ENCODE results near the gene SPARCL1.
"Not testable (repeated sequence)": the region's sequence is repeated elsewhere in the genome, so short reads cannot be mapped to it uniquely, and the experiment has no call there.

The SPARCL1 gene

GRCh38 chr4:87497159-87497558 is 32.0 kb downstream of the SPARCL1 start:
- H3K36me3 ChIP-seq (ENCODE audit: control insufficient read depth, insufficient read depth, low read length): no peaks in the 10 kb centered on the region
- TF ChIP-seq CTCF (IDR thresholded peaks at IDR 0.05): no peak
- no peak overlapping the region for H3K27ac ChIP-seq
- H2AFZ ChIP-seq: no peak overlapping the region
- H3K79me2 ChIP-seq: no peaks in the 10 kb centered on the region
- no peak overlapping the region for H3K9ac ChIP-seq
- no peak overlapping the region for H3K4me3 ChIP-seq (ENCODE audit: low read depth, low read length)
- no peaks in the 10 kb centered on the region for H3K9me3 ChIP-seq (ENCODE audit: control insufficient read depth, low read length)
- no peak overlapping the region for H3K4me2 ChIP-seq (ENCODE audit: low read length)
- no peaks in the 10 kb centered on the region for H3K27me3 ChIP-seq (ENCODE audit: control insufficient read depth, insufficient read depth, low read length)
- no peaks in the 10 kb centered on the region for H3K4me1 ChIP-seq

DNA sequence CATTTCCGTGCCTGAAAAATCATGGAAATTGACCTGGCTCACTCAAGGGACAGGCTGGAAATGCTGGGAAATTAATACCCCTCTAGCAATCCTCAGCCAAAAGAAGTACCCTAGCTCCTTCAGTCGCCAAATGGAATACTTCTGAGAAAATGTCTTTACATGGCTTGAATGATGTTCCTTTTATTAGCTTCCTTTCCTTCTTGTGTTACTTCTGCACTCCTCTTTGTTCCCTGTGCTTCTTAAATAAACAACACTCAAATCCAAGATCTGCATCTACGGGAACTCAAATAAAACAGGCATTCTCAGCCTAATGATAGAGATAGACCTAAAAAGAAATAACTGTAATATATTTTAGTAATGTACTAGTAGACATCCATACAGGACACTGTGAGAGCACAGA is 36.1 kb downstream of the SPARCL1 start:
- no peak overlapping the region for H2AFZ ChIP-seq
- no peak for TF ChIP-seq CTCF (IDR thresholded peaks at IDR 0.05)
- no peaks in the 10 kb centered on the region for H3K36me3 ChIP-seq (ENCODE audit: control insufficient read depth, insufficient read depth, low read length)
- H3K4me2 ChIP-seq (ENCODE audit: low read length): no peak overlapping the region
- no peak overlapping the region for H3K4me3 ChIP-seq (ENCODE audit: low read depth, low read length)
- no peaks in the 10 kb centered on the region for H3K4me1 ChIP-seq
- no peaks in the 10 kb centered on the region for H3K9me3 ChIP-seq (ENCODE audit: control insufficient read depth, low read length)
- H3K27me3 ChIP-seq (ENCODE audit: control insufficient read depth, insufficient read depth, low read length): no peaks in the 10 kb centered on the region
- no peaks in the 10 kb centered on the region for H3K79me2 ChIP-seq
- H3K27ac ChIP-seq: no peak overlapping the region
- H3K9ac ChIP-seq: no peak overlapping the region

DNA sequence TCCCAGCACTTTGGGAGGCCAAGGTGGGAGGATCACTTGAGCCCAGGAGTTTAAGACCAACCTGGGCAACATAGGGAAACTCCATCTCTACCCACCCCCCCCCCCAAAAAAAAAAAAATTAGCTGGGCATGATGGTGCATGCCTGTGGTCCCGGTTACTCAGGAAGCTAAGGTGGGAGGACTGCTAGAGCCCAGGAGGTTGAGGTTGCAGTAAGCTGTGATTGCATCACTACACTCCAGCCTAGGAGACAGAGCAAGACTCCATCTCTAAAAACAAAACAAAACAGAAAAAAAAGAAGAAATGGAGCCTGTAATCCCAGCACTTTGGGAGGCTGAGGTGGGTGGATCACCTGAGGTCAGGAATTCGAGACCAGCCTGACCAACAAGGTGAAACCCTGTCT is 37.3 kb downstream of the SPARCL1 start:
- not testable (repeated sequence) for H3K36me3 ChIP-seq (ENCODE audit: control insufficient read depth, insufficient read depth, low read length); H3K27ac ChIP-seq; H3K4me1 ChIP-seq

DNA sequence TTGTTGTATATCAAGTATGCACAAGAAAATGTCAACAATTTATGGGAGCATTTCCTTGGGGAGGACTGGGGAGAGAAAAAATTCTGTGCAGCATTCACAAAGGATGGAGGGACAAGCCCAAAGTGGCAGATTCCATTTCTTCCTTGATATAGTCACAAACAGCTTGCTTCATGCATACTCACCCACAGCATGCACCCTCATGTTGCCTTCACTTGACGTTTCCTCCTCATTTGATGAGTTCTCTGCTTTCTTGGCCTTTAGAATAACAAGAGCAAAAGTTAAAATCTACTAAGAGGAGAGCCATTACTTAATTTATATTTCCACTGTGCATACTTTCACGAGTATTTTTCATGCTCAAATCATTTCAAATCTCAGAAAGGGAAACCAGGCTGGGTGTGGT is 37.7 kb downstream of the SPARCL1 start:
- no peak for TF ChIP-seq CTCF (IDR thresholded peaks at IDR 0.05)
- no peaks in the 10 kb centered on the region for H3K27me3 ChIP-seq (ENCODE audit: control insufficient read depth, insufficient read depth, low read length)
- H2AFZ ChIP-seq: no peak overlapping the region
- no peak overlapping the region for H3K27ac ChIP-seq
- H3K79me2 ChIP-seq: no peaks in the 10 kb centered on the region
- no peaks in the 10 kb centered on the region for H3K36me3 ChIP-seq (ENCODE audit: control insufficient read depth, insufficient read depth, low read length)
- no peaks in the 10 kb centered on the region for H3K4me1 ChIP-seq
- H3K4me2 ChIP-seq (ENCODE audit: low read length): no peak overlapping the region
- no peaks in the 10 kb centered on the region for H3K9me3 ChIP-seq (ENCODE audit: control insufficient read depth, low read length)
- no peak overlapping the region for H3K4me3 ChIP-seq (ENCODE audit: low read depth, low read length)
- no peak overlapping the region for H3K9ac ChIP-seq

More for the DNA sequence above, 37.3 kb downstream of the SPARCL1 start:
- H3K9me3 ChIP-seq (ENCODE audit: control insufficient read depth, low read length); H3K4me2 ChIP-seq (ENCODE audit: low read length); H3K4me3 ChIP-seq (ENCODE audit: low read depth, low read length); H3K27me3 ChIP-seq (ENCODE audit: control insufficient read depth, insufficient read depth, low read length); H3K79me2 ChIP-seq; H2AFZ ChIP-seq; H3K9ac ChIP-seq: not testable (repeated sequence)

- Histone ChIP-seq H3K4me2 (ENCODE audit: low read length) (no peak overlapping the region), H3K27me3 (ENCODE audit: control insufficient read depth, insufficient read depth, low read length) (no peaks in the 10 kb centered on the region), H3K9ac (no peak overlapping the region), H3K27ac (no peak overlapping the region), H3K36me3 (ENCODE audit: control insufficient read depth, insufficient read depth, low read length) (no peaks in the 10 kb centered on the region), H3K79me2 (no peaks in the 10 kb centered on the region), H2AFZ (no peak overlapping the region), H3K9me3 (ENCODE audit: control insufficient read depth, low read length) (no peaks in the 10 kb centered on the region), H3K4me1 (no peaks in the 10 kb centered on the region), H3K4me3 (ENCODE audit: low read depth, low read length) (no peak overlapping the region)
- TF ChIP-seq CTCF (IDR thresholded peaks at IDR 0.05): no peak
Measured at GRCh38 chr4:87490664-87491369, 38.4 kb downstream of the SPARCL1 start.
